Spleen (tissue), 11 donors: Measurements from ENCODE around the gene FMNL3. TPM values are rescaled to one million over a fixed set of nuclear protein-coding genes. Genes with fewer than 3 reads are reported as not detected.

Experiments
- DNase-seq: peaks from one replicate; pipeline ENCODE4 v3.0.0-alpha.2; 2020
- H3K27ac ChIP-seq, 8 donors: fragments of 200-600 bp; sonication (generic) in 7 of 8; 1 replicate in 4 of 8; 2 replicates in 4 of 8; pipeline versions ENCODE4 v1.5.0 to v1.8.0; 2016 to 2021; ENCODE audit warnings: inconsistent platforms in 4 of 8, mild to moderate bottlenecking in 4 of 8, moderate library complexity in 1 of 8
- H3K27me3 ChIP-seq, 7 donors: fragments of 200-600 bp; sonication (generic) in 6 of 7; replicated peaks in 1 of 7; 1 replicate in 4 of 7; 2 replicates in 3 of 7; pipeline versions ENCODE4 v1.5.0 to v1.8.0; 2016 to 2021; ENCODE audit warnings: inconsistent platforms in 3 of 7, mild to moderate bottlenecking in 1 of 7
- H3K36me3 ChIP-seq, 6 donors: fragments of 200-600 bp; sonication (generic) in 5 of 6; 1 replicate in 4 of 6; 2 replicates in 2 of 6; pipeline versions ENCODE4 v1.5.0 to v1.8.0; 2016 to 2021; ENCODE audit warnings: inconsistent platforms in 2 of 6
- H3K4me1 ChIP-seq, 6 donors: fragments of 200-600 bp; sonication (generic) in 5 of 6; 1 replicate in 3 of 6; 2 replicates in 3 of 6; pipeline versions ENCODE4 v1.5.0 to v1.8.0; 2016 to 2021; ENCODE audit warnings: inconsistent platforms in 3 of 6
- H3K4me3 ChIP-seq, 8 donors: fragments of 200-600 bp; sonication (generic) in 7 of 8; 1 replicate in 4 of 8; 2 replicates in 4 of 8; pipeline versions ENCODE4 v1.5.0 to v1.8.0; 2016 to 2021; ENCODE audit warnings: inconsistent platforms in 4 of 8, mild to moderate bottlenecking in 4 of 8, moderate library complexity in 2 of 8
- H3K9me3 ChIP-seq, 8 donors: fragments of 200-600 bp; sonication (generic) in 7 of 8; 1 replicate in 4 of 8; 2 replicates in 4 of 8; pipeline versions ENCODE4 v1.5.0 to v1.8.0; 2016 to 2021; ENCODE audit warnings: inconsistent platforms in 4 of 8
- CTCF ChIP-seq, 11 experiments: fragments of 200-600 bp in 7 of 11; fragments of 450-650 bp in 4 of 11; sonication (generic) in 4 of 11; IDR thresholded peaks in 8 of 11; conservative IDR thresholded peaks in 3 of 11; 1 replicate in 7 of 11; 2 replicates in 4 of 11; pipeline versions ENCODE4 v1.4.0 to v1.8.0; 2016 to 2021; ENCODE audit warnings: antibody characterized with exemption in 11 of 11, inconsistent platforms in 4 of 11, mild to moderate bottlenecking in 1 of 11
- POLR2A ChIP-seq, 3 donors: fragments of 450-650 bp; IDR thresholded peaks; one replicate each; pipeline ENCODE4 v1.5.1; 2017; ENCODE audit warnings: antibody characterized with exemption in 3 of 3, mild to moderate bottlenecking in 1 of 3
- POLR2AphosphoS5 ChIP-seq, 3 donors: sonication (generic); formaldehyde crosslinking; IDR thresholded peaks; one replicate each; pipeline ENCODE4 v1.5.1; 2017; ENCODE audit warnings: antibody characterized with exemption in 3 of 3
- WGBS, 5 donors: extraction: QIAGEN DNeasy Blood & Tissue Kit in 3 of 5; methylation state at CpG; one replicate each; pipeline versions ENCODE4 v1.1.5 to v1.1.7; 2013 to 2018; 5-methylcytosine and 5-hydroxymethylcytosine counted together
- intact Hi-C: fragments of 100-400 bp; cut with DNase I; formaldehyde crosslinking; loops from one replicate; pipeline ENCODE4 v1.15.0; 2023; ENCODE audit warnings: low total_unique reads
- polyA plus RNA-seq, 3 donors: library from polyadenylated mRNA; stranded (reverse); fragments of 200-250 nt; gene quantifications; one replicate each; pipeline ENCODE4 v1.2.1, GENCODE V29; 2013
- total RNA-seq, 7 donors: library from RNA; depleted of rRNA in 3 of 7; stranded (reverse); fragments of >200 nt in 3 of 7; fragmentation: NEBNext Ultra II Directional in 4 of 7; extraction: Animal tissue kit (Norgen Biotek cat#: 25700) in 4 of 7; gene quantifications; one replicate each; pipeline versions ENCODE4 v1.1.0 to v1.2.1, GENCODE V29; 2016 to 2021
- donor health status: healthy with polysubstance abuse.
- donor health status: DM: no; HTN: no; CAD: no; lungs with moderate emphysema.
- donor health status: DM: no; HTN: no; CAD: no.
- donor health status: Bipolar disorder and iron deficiency.
- donor health status: healthy.
- donor health status: DM: no; HTN: no; CAD: no.
- donor health status: DM: yes; HTN: yes; CAD: no.

The FMNL3 gene
- total and polyA plus RNA-seq, 10 donors, result 8.6 to 46.9 (median 27.3) TPM

- 84 to 92% (median 86%) methylated on average over 6 of the region's 6 CpGs for WGBS, 5 donors
- DNase-seq, result no peak
- intact Hi-C loops, result no loop called here
- TF ChIP-seq CTCF (IDR thresholded peaks at IDR 0.05 in 8 of 11, conservative IDR thresholded peaks at IDR 0.05 in 3 of 11) (no peak), POLR2AphosphoS5 (IDR thresholded peaks at IDR 0.05) (no peak), POLR2A (IDR thresholded peaks at IDR 0.05) (no peak)
- no peaks in the 10 kb centered on the region for H3K27me3 ChIP-seq
- no peak overlapping the region for H3K4me3 ChIP-seq
- peaks cover 0 to 29% (median 4%) of the 10 kb centered on the region in 6 donors for H3K36me3 ChIP-seq
- no peaks in the 10 kb centered on the region for H3K9me3 ChIP-seq
- H3K27ac ChIP-seq, result no peak overlapping the region
- H3K4me1 ChIP-seq, result peaks cover under 1 to 4% (median 2%) of the 10 kb centered on the region in 6 donors
These were observed 75.8 kb downstream of the FMNL3 start for GRCh38 chr12:49631336-49631907.

GRCh38 chr12:49627752-49628360 lies 79.3 kb downstream of the FMNL3 start:
- TF ChIP-seq CTCF (IDR thresholded peaks at IDR 0.05 in 8 of 11, conservative IDR thresholded peaks at IDR 0.05 in 3 of 11) (no peak), POLR2A (IDR thresholded peaks at IDR 0.05) (no peak), POLR2AphosphoS5 (IDR thresholded peaks at IDR 0.05) (no peak)
- WGBS, 5 donors, result 91 to 96% (median 92%) methylated on average over 3 of the region's 3 CpGs
- no peak overlapping the region for H3K4me3 ChIP-seq
- peaks cover 0 to 10% (median 2%) of the 10 kb centered on the region in 6 donors for H3K36me3 ChIP-seq
- H3K27ac ChIP-seq, result no peak overlapping the region
- H3K9me3 ChIP-seq, result no peaks in the 10 kb centered on the region
- peaks cover 0 to 14% (median 3%) of the 10 kb centered on the region in 6 donors for H3K4me1 ChIP-seq
- no peak for DNase-seq
- intact Hi-C loops, result no loop called here
- H3K27me3 ChIP-seq, result no peaks in the 10 kb centered on the region

- Histone ChIP-seq H3K27me3 (peaks cover 0 to 6% (median 0%) of the 10 kb centered on the region in 7 donors), H3K9me3 (no peaks in the 10 kb centered on the region), H3K4me1 (peaks cover 6 to 24% (median 13%) of the 10 kb centered on the region in 6 donors), H3K36me3 (peaks cover 0 to 4% (median under 1%) of the 10 kb centered on the region in 6 donors), H3K27ac (no peak overlapping the region), H3K4me3 (no peak overlapping the region)
- intact Hi-C loops, result no loop called here
- no peak for DNase-seq
- TF ChIP-seq POLR2AphosphoS5 (IDR thresholded peaks at IDR 0.05), result no peak
- TF ChIP-seq CTCF (IDR thresholded peaks at IDR 0.05 in 8 of 11, conservative IDR thresholded peaks at IDR 0.05 in 3 of 11), result no peak
- TF ChIP-seq POLR2A (IDR thresholded peaks at IDR 0.05), result no peak
- 84 to 97% (median 90%) methylated on average over 1 of the region's 1 CpG for WGBS, 5 donors
These were observed 80.4 kb downstream of the FMNL3 start for GRCh38 chr12:49626836-49627235.

GRCh38 chr12:49626169-49626835 lies 80.9 kb downstream of the FMNL3 start:
- peaks cover 11 to 29% (median 18%) of the 10 kb centered on the region in 6 donors for H3K4me1 ChIP-seq
- TF ChIP-seq CTCF (IDR thresholded peaks at IDR 0.05 in 8 of 11, conservative IDR thresholded peaks at IDR 0.05 in 3 of 11) (peak in 1 of 11 experiments; percentile 15), POLR2A (IDR thresholded peaks at IDR 0.05) (no peak)
- intact Hi-C loops, result no loop called here
- H3K27ac ChIP-seq, result no peak overlapping the region
- no peaks in the 10 kb centered on the region for H3K36me3 ChIP-seq
- no peak for DNase-seq
- peaks cover 0 to 6% (median 0%) of the 10 kb centered on the region in 7 donors for H3K27me3 ChIP-seq
- no peak overlapping the region for H3K4me3 ChIP-seq
- no peaks in the 10 kb centered on the region for H3K9me3 ChIP-seq
- WGBS, 5 donors, result 76 to 84% (median 80%) methylated on average over 6 of the region's 6 CpGs
